GM21825 (cell line): ENCODE measurements around the gene SACS.

ENCODE experiments used
- ATAC-seq: cut with Tn5 transposase; IDR thresholded peaks from one replicate; pipeline ENCODE4 v1.9.1; 2021; ENCODE audit warnings: mild to moderate bottlenecking, moderate library complexity; ENCODE audit not compliant: unreplicated experiment

SACS gene

DNA sequence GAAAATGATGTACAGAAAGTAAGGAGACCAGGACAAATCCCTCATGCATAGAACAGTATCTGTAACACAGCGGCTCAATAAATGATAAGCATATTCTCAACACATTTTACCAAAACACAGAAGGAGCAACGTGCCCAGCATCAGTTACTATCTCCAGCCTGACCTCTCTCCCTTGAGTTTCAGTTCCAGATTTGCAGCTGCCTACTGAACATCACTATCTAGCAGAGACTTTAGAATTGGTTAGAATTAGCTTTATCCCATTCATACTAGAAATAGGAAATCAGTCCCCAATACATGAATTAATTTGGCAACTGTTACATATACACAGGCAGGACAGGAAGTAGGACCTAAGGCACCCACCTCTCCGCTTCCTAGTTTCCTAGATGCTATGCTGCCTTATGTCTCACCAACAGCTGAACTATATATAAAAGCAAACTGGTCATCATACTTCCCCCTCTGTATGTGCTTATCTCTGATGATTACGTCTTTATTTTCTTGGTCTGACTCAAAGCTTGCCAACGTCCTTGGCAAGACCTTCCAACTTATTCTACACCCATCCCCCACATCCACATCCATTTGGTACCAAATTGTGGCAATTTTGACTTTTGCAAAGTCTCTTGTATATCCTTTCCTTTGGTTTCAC, 61.1 kb downstream of the SACS start:
- ATAC-seq: no peak

DNA sequence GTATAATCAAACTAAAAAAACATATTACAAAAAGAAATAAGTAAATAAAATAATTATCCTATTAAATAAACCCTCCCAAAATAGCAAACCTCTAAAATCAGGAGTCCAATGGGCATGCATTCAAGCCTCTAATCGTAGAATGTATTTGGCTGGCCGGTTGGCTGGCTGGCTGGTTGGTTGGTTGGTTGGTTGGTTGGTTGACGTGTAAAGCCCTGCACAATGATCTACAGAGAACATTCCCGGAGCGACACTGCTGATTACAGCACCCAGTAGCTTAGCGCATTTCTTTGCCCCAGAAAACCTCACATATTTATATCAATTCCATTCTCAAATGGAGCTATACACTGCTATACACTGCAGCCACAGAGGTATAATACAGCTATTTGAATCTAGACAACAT, 65.6 kb downstream of the SACS start:
- no peak for ATAC-seq

DNA sequence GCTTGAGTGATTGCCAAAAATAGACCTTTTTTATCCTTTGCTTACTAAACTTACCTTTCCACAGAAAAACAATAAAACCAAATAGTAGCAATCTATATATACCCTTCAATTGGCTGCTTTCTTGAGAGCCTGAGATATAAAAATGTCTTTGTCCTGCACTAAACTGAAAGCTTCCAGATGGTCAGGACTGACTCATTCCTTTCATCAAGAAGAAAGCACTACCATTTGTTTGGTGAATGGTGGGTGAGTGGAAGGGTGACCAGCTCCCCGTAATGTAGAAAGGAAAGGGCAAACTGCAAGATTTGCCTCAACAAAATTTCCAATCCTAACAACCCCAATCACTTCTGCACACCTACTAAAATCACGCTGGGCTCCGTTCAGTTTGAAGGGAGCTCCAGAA, 67.8 kb downstream of the SACS start:
- ATAC-seq: no peak

DNA sequence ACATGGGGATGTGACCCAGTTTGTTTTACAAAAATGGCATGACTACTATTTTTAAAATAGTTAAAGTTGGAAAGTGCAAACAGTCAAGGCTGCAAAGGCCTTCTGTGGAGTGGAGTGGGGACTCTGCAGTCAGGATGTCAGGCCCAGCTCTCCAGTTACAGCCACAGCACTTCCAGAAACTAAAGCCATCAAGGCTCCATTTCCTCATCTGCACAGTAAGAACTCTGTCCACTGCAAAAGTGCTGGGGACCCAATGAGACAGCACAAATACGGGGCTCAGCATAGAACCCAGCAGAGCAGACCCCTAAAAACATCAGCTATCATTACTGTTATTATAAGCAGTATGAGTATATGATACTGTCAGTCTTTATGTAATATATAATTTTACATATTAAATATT, 73.6 kb downstream of the SACS start:
- ATAC-seq: no peak

DNA sequence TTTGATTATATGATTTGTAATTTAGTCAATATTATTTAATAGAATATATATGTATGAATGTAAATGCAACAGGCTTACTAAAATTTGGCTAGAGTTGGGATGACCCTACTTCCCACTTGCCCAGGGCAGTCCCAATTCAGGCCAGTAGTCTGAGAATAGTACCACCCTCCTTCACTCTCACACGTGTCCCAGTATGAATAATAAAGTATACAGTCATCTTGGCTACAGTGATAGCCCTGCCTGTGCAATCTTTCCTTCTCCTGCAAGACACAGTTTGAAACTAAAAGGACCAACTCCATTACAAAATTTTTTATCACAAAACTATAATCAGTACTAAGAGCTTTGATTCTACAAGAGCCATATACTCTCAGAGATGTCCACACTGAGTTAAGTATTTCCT, 76.2 kb downstream of the SACS start:
- no peak for ATAC-seq

DNA sequence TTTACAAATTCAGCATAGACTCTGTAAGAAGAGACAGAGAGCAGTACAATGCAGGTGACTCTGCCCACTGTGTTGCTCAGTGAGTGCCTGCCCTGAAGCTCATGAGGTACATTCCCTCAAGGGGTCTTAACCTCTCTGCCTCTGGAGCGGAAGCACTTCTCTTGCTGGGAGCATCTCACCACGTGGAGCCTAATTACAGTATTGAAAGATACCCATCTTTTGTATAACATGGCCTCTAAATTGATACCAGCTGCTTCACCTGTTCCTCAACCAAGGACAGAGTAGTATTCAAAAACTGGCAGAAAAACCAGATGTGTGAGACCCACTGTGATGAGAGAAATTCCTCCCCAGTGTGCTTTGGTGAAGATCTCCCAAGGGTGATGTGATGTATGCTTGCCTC, 77.1 kb downstream of the SACS start:
- no peak for ATAC-seq

DNA sequence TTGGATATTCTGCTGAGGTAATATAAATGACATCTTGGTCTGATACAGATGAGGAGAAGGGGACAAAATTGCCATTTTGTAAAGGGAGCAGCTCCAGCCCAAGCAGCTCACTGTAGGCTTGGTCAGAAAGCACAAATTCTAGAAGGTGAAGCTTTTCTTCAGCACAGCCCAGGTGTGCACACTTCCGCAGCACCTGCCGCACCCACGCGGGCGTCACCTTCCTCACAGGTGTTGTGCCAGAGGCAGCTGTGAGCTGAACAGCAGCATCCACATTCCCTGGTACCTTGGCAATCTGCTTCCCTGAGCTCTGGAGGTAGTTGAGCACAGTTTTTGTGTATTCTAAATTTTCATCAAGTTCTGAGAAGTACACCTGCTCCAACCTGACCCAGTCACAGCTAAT, 79.0 kb downstream of the SACS start:
- no peak for ATAC-seq

DNA sequence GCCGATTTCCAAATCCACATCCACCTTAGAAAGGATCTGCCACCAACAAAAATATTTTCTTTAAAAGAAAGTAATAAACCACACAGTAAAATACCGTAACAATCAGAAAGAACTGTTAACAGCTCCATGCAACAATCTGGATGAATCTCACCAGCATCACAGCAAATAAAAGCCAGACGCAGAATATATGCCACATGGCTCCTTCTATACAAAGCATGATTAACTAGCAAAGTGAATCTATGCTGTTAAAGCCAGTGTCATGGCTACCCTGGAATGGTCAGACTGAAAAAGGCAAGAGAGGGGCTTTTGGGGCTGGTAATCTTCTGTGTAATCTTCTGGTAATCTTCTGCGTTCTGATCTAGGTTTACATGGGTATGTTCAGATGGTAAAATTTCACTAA, 81.3 kb downstream of the SACS start:
- ATAC-seq: no peak

DNA sequence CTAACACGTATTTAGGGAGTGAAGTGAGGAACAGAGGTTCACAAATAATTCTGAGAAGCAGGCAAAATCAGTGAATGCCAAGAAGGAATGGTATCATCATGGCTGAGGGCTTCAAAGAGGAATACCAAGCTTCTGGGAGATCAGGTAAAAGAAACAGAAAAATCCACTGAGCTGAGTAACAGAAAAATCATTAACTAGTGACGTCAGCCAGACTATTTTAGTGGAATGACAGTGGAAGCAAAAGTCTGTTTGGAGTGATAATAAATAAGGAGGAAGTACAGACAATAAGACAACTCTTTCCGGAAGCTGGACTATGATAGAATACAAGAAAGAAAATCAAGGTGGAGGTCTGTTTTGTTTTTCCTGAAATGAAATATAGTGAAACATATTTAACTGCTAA, 83.5 kb downstream of the SACS start:
- ATAC-seq: no peak

DNA sequence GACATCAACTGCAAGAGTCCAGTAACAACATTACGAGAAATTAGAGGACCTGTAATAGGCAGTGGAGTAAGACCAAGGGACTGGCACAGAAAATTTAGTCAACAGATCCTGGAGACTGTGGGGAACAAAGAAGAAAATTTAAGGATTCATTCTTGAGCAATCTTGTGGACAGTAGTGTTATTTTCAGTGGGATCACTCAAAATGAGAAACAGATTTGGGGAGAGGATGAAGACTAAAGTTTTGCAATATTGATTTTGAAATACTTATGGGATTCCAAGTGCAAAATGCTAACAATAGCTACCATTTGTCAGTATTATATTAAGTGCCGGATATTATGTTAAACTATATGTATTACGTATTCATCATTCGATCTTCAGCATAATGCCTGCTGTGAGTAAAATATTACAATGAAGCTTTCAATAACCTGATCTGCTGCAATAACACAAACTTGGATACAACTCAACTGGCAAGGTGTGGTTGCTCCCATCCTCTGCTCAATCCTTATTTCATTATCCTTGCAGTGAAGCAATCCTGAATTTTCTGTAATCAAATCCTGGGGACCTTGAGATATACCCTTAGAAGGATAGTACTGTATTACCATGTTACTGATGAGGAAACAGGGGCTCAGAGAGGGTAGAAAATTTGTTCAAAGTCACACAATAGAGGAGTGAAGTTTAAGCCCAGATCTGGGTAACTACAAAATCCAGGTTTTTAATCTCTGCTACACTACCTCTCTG, 84.2 kb downstream of the SACS start:
- ATAC-seq: no peak

DNA sequence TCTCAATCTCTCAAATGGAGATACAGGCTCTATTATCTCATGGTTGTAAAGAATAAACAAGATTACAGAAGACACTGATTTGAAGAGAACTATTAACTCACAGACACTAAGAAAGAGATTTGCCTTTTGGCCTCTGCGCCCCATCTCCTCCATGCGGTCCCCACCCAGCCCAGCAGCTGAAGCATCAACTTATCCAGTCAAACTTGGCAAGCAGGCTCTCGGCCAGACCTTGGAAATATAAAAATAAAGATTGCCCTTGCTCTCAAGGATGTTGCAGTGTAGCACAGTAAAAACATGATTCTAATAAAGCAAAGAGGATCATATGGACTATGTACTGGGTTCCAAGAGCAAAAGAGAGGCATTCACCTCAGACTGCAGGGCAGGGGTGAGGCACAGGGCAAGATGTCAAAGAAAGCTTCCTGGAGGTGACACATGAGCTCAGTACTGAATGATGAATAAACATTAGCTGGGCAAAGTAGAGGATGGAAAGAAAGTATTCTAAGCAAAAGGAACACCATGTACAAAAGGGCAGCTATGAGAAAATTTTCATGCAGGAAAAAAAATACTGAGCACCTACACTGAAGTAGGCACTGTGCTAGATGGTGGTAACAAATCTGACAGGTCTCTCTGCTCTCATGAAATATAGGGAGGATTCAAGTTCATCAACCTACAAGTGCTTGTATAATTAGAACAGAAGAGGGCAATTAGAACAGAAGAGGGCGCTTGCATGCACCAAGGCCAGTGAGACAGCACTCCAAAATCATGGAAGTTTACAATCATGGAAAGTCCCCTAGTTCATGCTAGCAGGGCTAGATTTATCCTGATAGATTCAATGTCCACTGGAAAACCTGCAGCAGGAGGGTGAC, 85.0 kb downstream of the SACS start:
- no peak for ATAC-seq

DNA sequence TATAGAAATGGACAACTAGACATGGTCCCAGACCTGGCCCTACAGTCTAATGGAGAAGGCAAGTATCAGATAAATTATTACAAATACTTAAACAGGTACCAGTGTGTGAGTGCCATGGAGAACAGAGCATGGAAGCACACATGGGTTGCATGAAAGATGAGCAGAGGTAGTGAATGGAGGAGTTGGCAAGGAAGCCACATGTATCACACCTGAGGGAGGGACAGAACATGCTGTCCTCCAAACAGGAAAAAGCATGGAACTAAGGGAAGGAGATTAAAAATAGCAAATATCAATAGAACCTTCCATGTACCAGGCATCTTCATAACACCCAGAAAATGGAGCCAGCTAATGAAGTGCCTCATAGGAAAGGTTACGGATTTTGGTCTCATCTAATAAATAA, 85.9 kb downstream of the SACS start:
- ATAC-seq: no peak

DNA sequence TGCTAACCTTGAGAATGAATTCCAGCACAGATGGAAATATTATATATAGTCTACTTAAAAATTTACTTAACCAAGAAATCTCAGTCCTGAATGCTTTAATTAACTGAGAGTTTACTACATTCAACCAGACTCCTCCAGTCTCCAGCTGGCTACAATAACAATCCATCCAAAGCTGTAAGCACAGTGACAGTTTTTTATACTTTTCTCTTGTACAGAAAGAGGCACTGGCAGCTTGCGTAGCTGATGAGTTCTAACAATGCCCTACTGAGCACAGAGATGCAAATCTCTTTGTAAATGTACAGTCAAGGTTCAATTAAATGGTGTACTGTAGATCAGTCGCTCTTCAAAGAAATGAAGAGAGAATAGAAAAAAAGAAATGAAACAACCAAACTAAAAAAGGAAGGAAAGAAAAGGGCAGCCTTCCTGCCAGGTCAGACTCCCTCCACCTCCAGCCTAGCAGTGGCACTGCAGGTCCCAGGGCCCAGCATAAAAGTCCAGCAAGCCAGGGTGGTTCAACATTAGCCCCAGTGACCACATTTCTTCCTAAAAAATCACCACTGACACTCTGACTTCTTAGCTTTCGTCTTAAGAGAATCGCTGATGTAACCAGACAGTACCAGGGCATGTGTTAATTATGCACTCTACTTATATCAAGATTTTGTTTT, 88.4 kb downstream of the SACS start:
- no peak for ATAC-seq

DNA sequence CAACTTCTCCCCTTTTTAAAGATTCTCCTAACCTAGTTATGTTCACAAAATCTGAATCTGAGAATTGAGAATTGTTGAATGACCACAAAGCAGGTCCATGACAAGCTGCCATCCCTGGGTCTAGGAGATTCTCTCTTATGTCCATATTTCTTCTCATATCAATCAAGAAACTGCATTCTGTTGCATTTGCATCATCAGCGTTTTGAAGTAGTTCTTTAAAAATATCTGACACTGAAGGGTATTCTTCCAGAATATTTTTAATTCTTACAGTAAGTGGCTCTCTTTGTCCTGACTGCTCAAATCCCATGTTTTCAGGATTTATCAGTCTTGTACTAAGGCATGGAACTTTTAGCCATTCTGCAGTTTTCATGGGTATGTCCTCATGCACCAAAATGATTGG, 94.3 kb downstream of the SACS start:
- ATAC-seq: no peak

DNA sequence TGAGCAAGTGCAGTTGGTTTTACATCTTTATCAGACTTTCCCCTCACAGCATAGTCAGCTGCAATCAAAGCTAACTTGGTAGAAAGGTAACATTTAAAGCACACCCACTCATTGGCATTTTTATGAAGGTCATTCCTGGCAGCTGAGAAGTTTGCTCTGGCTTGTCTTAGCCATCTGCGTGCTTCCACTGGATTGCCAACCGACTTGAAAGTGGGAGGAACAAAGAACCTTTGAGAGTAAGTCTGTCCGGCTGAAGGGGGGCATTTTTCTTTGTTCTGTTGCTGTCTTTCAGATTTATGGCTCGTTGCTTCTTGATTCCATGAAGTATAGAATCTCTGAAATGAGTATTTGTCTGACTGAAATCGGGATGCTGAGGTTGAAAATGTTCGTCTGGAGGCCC, 103.1 kb downstream of the SACS start:
- no peak for ATAC-seq

DNA sequence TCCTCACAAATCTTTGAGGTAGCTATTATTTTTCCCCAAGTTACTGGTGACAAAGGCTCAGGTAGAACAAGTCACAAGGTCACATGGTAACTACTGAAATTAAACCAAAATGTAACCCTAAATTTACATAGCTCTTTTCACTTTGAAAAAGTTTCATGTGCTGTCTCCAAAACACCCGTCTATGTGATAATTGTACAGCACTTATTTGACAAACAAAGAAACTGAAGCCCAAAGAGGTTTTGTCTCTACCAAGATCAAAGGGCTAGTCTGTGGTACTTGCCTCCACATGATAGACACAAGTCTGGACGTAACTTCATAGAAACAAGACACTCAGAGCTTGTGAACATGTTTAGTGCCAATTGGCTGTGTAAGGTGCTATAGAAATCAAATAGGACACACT, 108.3 kb downstream of the SACS start:
- ATAC-seq: no peak

DNA sequence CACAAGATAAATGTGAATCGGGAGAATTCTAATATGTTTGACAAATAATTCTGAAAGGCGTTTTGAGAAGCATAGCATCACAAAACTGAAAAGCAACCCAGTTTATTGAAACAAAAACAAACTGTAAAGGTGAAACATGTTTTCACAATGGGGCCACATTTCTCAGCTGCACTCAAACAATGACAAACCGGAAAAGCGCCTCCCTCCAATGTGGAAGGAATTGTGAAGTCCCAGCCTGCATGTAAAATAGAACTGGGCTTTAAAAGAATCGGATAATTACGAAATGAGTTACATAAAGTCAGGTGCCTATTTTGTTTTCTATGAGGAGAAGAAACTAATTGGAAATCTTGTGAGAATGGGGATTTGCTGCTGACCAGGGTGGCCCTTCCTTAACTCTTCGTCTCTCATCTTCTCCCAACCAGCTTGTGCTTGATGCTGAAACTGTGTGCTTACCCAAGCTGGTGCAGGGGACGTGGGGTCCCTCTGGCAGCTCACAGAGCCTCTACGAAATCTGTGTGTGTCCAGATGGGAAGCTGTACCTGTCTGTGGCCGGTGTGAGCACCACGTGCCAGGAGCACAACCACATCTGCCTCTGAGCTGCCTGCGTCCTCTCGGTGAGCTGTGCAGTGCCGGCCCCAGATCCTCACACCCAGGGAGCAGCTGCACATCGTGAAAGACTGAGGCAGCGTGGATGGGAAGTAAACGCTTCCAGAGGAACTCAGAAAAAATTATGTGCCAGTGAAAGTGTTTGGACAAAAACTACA, 109.4 kb downstream of the SACS start:
- ATAC-seq: no peak

DNA sequence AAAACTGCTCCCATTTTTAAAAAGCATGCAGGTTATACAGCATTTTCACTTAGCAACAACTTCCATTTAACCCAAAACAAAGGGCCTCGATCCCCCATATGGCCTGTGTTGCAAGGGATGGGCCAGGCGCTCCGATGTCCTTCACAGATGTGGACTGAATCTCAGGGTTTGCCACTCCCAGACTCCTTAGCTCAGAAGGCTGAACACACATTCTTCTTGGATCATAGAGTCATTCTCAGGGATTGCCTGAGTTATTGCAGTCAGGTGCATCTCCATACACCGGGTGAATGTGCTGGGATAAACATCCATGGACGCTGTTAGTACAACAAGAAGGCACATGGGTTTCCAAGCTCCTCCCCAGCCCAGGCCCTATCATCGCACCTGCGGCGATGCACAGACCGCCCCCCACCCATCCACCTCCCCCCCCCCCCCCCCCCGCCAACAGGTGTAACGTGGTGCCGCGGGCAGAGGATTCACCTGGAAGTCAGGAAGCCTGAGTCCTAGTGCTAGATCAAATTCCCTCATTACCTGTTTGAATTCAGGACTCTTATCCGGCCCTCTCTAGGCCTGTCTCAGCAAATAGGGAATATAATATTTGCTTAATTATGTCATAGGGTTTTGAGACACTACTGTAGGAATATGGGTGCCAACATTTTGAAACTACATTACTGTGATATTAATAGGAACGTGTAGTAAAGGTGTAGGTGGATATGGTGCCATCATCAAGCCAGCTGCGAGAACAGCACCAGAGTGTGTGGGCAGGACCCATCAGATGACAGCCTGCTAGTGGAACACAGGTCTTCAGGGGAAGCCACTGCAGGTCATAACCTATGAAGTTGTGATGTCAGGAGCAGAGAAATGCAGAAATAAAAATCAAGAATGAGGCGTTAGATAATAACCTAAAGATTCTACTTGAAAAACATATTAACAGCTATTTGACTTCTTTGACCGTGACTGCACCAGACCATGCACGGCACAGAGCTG, 110.9 kb downstream of the SACS start:
- no peak for ATAC-seq

DNA sequence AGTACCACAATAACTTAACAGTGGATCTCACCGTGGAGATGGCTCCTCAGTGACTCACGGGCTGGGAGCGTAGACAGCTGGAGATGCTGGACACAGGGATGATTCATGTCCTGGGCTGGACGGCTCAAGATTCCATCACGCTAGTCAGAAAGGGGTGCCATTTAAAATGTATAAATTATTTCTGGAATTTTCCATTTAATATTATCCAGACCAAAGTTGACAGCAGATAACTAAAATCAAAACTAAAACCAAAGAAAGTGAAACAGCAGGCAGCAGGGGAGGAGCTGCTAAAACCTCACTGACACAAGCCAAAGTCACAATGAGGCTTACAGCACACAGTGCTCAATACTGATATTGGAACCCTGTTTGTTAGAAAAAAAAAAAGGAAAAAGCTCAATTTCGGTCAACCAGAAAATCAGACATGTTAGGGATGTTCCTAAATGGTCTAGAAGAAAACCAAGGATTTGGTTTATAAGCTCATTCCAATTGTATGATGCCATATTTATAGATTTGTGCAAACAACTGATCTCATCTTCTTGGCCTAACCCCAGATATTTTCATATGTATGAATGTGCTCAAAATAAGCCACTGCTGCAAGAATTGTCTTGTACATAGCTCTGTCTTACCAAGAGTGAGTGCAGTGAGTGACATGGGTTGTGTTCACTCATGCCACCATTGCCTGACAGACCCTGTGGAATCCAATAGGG, 111.8 kb downstream of the SACS start:
- peak; percentile 69 for ATAC-seq
